ENCODE measurements around the gene RYR2. TPM values are rescaled to one million over a fixed set of nuclear protein-coding genes. Genes with fewer than 3 reads are reported as not detected.
A peak's percentile ranks its signal among the peaks of the same experiment; 100 is the strongest.

The RYR2 gene
- total and polyA plus RNA-seq, 2 of the 8 experiments (the other 6 are each of a cell fraction or from before 2014, with no cell fraction given): 1.3 to 4.4 TPM

DNA sequence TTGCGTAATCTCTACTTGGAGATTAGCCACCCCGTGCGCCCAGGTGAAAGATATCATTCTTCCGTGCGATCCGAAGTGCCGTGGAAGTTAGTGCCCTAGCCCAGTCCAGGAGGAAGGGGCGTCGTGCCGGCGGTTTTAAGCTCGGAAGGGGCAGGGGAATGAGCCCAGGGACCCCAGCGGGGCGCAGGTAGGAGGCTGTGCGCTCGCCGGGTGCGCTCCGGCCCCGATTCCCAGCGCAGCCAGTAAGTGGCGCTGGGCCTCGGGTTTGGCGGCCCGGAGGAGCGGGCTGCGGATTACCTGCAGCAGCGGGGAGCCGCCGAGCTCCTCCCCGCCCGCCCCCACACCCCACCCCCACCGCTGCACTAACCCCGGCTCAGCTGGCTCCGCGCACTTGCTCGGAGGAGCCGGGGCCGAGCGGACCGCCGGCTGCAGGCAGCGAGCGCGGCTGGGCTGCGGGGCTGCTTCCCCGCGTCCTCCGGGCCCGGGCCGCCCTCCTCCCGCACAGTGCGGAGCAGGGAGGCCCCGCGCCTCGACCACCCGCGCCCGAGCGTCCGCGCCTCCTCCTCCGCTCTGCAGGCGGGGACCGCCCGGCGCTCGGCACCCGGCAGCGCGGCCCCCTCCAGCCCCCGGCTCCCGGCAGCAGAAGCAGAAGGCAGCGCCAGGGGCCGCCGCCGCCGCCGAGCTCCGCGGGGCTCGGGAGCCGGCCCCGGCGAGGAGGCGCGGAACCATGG lies at the start of gene RYR2 (continued):
- no peak for TF ChIP-seq CREB1 (IDR thresholded peaks at IDR 0.05)
- peak; percentile 11 for TF ChIP-seq NANOG (IDR thresholded peaks at IDR 0.05; ENCODE audit: insufficient read depth, low read depth, low read length, poor library complexity, severe bottlenecking)
- TF ChIP-seq MAFK (IDR thresholded peaks at IDR 0.05; ENCODE audit: low read depth, low read length): no peak
- peak; percentile 59 for TF ChIP-seq KDM4A (IDR thresholded peaks at IDR 0.05; ENCODE audit: low read depth, low read length, severe bottlenecking)
- no peak for TF ChIP-seq CTBP2 (IDR thresholded peaks at IDR 0.05; ENCODE audit: borderline replicate concordance, insufficient read depth, insufficient read length, low read length)
- TF ChIP-seq, protein P1, sequence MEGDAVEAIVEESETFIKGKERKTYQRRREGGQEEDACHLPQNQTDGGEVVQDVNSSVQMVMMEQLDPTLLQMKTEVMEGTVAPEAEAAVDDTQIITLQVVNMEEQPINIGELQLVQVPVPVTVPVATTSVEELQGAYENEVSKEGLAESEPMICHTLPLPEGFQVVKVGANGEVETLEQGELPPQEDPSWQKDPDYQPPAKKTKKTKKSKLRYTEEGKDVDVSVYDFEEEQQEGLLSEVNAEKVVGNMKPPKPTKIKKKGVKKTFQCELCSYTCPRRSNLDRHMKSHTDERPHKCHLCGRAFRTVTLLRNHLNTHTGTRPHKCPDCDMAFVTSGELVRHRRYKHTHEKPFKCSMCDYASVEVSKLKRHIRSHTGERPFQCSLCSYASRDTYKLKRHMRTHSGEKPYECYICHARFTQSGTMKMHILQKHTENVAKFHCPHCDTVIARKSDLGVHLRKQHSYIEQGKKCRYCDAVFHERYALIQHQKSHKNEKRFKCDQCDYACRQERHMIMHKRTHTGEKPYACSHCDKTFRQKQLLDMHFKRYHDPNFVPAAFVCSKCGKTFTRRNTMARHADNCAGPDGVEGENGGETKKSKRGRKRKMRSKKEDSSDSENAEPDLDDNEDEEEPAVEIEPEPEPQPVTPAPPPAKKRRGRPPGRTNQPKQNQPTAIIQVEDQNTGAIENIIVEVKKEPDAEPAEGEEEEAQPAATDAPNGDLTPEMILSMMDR (IDR thresholded peaks at IDR 0.05; ENCODE audit: control extremely low read depth in 1 of 3, insufficient read depth in 1 of 3, low read depth in 1 of 3, low read length in 3 of 3): peak; percentile 69 to 83 (median 79)
- TF ChIP-seq RNF2 (IDR thresholded peaks at IDR 0.05; ENCODE audit: borderline replicate concordance, low read depth, low read length, missing control alignments, poor library complexity, severe bottlenecking): no peak
- TF ChIP-seq TAF7 (optimal IDR thresholded peaks at IDR 0.05; ENCODE audit: borderline replicate concordance, low read depth, low read length): peak; percentile 81
- no peak for TF ChIP-seq KDM1A (IDR thresholded peaks at IDR 0.05; ENCODE audit: borderline replicate concordance, low read length)
- TF ChIP-seq, protein P2, sequence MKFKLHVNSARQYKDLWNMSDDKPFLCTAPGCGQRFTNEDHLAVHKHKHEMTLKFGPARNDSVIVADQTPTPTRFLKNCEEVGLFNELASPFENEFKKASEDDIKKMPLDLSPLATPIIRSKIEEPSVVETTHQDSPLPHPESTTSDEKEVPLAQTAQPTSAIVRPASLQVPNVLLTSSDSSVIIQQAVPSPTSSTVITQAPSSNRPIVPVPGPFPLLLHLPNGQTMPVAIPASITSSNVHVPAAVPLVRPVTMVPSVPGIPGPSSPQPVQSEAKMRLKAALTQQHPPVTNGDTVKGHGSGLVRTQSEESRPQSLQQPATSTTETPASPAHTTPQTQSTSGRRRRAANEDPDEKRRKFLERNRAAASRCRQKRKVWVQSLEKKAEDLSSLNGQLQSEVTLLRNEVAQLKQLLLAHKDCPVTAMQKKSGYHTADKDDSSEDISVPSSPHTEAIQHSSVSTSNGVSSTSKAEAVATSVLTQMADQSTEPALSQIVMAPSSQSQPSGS (IDR thresholded peaks at IDR 0.05; ENCODE audit: low read length): no peak
- TF ChIP-seq TAF1 (IDR thresholded peaks at IDR 0.05; ENCODE audit: low read depth, low read length): peak; percentile 92
- TF ChIP-seq RFX5 (IDR thresholded peaks at IDR 0.05; ENCODE audit: borderline replicate concordance, low read depth, low read length): no peak
- no peak for TF ChIP-seq GABPA (IDR thresholded peaks at IDR 0.05; ENCODE audit: borderline replicate concordance, insufficient read depth, low read length)
- no peak for TF ChIP-seq SIRT6 (IDR thresholded peaks at IDR 0.05; ENCODE audit: low read length)
- TF ChIP-seq EP300 (IDR thresholded peaks at IDR 0.05; ENCODE audit: borderline replicate concordance in 1 of 2, low read depth in 2 of 2, low read length in 2 of 2): no peak
- TF ChIP-seq RAD21 (IDR thresholded peaks at IDR 0.05 in 1 of 2, conservative IDR thresholded peaks at IDR 0.05 in 1 of 2; ENCODE audit: low read depth in 2 of 2, low read length in 2 of 2): peak; percentile 78 to 83
- no peak for TF ChIP-seq SAP30 (IDR thresholded peaks at IDR 0.05; ENCODE audit: insufficient read depth, insufficient replicate concordance, low read length)
- no peak for TF ChIP-seq ZNF274 (IDR thresholded peaks at IDR 0.05; ENCODE audit: borderline replicate concordance, extremely low read depth, low read length)
